Measurements from ENCODE around the gene BPIFB2. TPM values are rescaled to one million over a fixed set of nuclear protein-coding genes. Genes with fewer than 3 reads are reported as not detected.

BPIFB2 gene
- total RNA-seq, 1 donor from 2014 or later: not detected

DNA sequence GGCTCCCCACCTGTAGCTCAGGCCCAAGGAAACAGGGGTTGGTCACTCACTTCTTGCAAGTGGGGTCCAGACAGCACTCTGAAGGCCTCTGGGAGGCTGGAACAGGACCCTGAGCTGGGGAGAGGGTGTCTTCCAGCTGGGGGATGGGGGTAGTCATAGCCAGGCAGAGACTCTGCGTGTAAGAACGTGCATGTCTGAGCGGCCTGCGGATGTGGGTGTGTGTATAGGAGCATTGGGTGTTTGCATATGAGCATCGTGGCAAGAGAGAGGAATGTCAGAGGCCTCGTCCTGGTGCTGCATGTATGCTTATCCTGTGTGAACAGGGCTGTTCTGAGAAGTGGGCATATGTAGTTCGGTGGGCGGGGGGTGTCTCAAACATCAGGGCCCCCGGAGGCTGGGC, 58.3 kb downstream of the BPIFB2 start:
- H3K36me3 ChIP-seq: no peaks in the 10 kb centered on the region
- H3K9me3 ChIP-seq: no peaks in the 10 kb centered on the region
- TF ChIP-seq, protein P1, sequence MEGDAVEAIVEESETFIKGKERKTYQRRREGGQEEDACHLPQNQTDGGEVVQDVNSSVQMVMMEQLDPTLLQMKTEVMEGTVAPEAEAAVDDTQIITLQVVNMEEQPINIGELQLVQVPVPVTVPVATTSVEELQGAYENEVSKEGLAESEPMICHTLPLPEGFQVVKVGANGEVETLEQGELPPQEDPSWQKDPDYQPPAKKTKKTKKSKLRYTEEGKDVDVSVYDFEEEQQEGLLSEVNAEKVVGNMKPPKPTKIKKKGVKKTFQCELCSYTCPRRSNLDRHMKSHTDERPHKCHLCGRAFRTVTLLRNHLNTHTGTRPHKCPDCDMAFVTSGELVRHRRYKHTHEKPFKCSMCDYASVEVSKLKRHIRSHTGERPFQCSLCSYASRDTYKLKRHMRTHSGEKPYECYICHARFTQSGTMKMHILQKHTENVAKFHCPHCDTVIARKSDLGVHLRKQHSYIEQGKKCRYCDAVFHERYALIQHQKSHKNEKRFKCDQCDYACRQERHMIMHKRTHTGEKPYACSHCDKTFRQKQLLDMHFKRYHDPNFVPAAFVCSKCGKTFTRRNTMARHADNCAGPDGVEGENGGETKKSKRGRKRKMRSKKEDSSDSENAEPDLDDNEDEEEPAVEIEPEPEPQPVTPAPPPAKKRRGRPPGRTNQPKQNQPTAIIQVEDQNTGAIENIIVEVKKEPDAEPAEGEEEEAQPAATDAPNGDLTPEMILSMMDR (IDR thresholded peaks at IDR 0.05): no peak
- no peak overlapping the region for H3K27ac ChIP-seq
- no peak overlapping the region for H3K4me3 ChIP-seq
- intact Hi-C loops (cut with DNase I): no loop called here
- H3K4me1 ChIP-seq: no peaks in the 10 kb centered on the region
- H3K27me3 ChIP-seq: no peaks in the 10 kb centered on the region
- ATAC-seq: no peak
- no peak for DNase-seq

DNA sequence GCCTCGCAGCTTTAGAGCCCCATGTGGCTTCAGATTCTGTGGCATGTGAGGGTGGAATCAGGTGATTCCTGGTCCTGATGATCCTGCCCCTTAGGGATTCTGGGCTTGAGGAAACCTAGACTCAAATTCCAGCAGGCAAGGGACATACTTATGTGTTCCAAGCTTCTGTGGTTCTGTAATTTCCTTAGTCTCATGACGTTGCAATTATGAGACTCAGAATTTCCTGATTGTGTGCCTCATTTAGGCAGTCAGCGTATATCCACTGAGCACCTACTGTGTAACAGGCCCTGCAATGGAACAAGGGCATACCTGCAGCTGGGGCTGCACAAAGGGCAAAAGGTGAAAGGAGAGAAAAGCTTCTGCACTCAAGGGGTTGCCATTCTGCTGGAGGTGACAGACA, 60.3 kb downstream of the BPIFB2 start:
- TF ChIP-seq, protein P1 (IDR thresholded peaks at IDR 0.05): no peak
- no peaks in the 10 kb centered on the region for H3K9me3 ChIP-seq
- H3K27ac ChIP-seq: no peak overlapping the region
- H3K27me3 ChIP-seq: no peaks in the 10 kb centered on the region
- intact Hi-C loops (cut with DNase I): no loop called here
- H3K4me3 ChIP-seq: no peak overlapping the region
- ATAC-seq (no peak), DNase-seq (no peak)
- H3K4me1 ChIP-seq: no peaks in the 10 kb centered on the region
- no peaks in the 10 kb centered on the region for H3K36me3 ChIP-seq

DNA sequence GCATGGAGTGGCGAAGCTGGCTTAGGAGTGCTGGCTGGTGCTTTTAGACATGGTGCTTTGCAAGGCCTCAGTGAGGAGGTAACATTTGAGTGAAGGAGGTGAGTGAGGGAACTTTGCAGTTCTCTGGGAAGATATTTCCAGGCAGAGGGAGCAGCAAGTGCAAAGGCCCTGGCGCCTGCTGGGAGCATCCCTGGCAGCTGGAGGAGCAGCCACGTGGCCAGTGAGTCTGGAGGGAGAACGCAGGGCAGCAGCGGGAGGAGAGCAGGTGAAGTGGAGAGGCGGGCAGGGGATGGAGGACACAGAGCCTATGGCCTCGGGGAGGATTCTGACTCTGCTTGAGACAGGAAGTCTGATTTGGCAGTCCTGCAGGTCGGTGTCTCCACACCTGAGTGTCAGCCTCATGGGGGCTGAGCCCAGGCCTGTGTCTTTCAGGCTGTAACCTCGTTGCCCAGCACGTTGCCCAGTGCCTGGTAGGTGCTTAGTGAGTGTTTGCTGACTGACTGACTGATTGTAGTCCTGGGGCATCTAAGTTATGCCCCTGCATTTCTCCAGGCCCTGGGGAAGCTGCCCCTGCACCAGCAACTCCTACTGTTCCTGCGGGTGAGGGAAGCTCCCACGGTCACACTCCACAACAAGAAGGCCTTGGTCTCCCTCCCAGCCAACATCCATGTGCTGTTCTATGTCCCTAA, 60.9 kb downstream of the BPIFB2 start:
- no peaks in the 10 kb centered on the region for H3K27me3 ChIP-seq
- H3K27ac ChIP-seq: no peak overlapping the region
- no peak overlapping the region for H3K4me3 ChIP-seq
- intact Hi-C loops (cut with DNase I): no loop called here
- ATAC-seq (no peak), DNase-seq (no peak)
- H3K36me3 ChIP-seq: no peaks in the 10 kb centered on the region
- no peaks in the 10 kb centered on the region for H3K9me3 ChIP-seq
- no peaks in the 10 kb centered on the region for H3K4me1 ChIP-seq
- TF ChIP-seq, protein P1 (IDR thresholded peaks at IDR 0.05): no peak

DNA sequence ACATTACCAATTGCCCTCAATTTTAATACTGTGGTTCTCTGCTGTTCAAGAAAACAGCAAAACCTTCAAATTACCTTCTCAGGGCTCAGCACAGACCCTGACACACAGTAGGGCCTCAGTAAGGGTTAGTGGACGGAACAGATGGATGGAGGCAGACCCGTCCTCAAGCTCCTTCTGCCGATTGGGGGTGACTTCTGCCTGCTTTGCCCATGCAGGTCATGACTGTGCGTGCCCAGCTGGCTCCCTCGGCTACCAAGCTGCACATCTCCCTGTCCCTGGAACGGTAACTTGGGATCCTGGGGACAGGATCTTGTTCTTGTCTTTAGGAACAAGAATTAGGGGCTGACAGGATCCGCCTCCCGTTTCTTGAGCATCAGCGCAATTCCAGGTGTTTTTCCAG, 62.2 kb downstream of the BPIFB2 start:
- H3K36me3 ChIP-seq: no peaks in the 10 kb centered on the region
- H3K27me3 ChIP-seq: no peaks in the 10 kb centered on the region
- H3K9me3 ChIP-seq: no peaks in the 10 kb centered on the region
- no peak for DNase-seq
- intact Hi-C loops (cut with DNase I): no loop called here
- H3K27ac ChIP-seq: no peak overlapping the region
- TF ChIP-seq, protein P1 (IDR thresholded peaks at IDR 0.05): no peak
- H3K4me1 ChIP-seq: no peaks in the 10 kb centered on the region
- ATAC-seq: no peak
- H3K4me3 ChIP-seq: no peak overlapping the region

DNA sequence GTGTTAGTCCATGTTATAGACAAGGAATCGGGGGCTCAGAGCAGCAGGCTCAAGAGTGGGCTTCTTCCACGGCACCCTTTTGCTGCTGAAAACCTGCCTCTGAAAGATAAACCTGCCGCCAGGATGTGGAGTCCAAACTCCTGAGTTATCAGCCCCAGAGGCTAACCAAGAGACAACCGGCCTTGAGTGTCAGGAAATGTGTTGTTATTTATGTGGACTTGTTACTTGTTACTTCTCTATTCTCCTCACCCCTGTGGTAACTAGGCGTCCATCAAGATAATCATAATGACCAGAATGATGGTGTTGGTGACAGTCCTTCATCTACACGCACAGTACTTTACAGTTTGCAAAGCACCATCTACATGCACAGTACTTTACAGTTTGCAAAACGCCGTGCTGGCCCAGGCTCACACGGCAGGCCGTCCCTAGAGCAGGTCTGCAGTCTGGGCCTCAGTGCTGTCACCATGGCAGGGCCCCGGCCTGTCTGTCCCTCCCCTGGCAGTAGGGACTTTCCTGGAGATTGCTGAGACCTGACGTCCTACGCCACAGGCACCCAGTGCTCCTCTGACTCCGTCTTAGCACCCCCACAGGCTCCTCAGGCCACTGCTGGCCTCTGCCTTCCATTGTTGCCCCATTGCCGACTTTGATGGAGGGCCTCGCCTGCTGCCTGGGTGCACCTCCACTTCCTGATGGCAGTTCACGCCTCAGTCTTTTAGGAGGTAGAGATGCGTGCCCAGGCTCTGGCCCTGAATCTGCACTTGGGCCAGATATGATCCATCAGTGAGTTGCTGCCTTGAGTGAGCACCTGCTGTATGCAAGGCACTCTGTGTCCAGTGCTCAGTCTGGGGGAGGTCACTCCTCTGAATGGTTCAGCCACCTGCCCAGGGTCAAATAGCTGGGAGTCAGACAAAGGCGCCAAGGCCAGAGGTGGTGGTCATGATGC, 62.9 kb downstream of the BPIFB2 start:
- no peak for ATAC-seq

More for the DNA sequence above, 62.9 kb downstream of the BPIFB2 start:
- Histone ChIP-seq H3K4me1 (no peaks in the 10 kb centered on the region), H3K27me3 (no peaks in the 10 kb centered on the region), H3K9me3 (no peaks in the 10 kb centered on the region), H3K36me3 (no peaks in the 10 kb centered on the region), H3K4me3 (no peak overlapping the region), H3K27ac (no peak overlapping the region)
- intact Hi-C loops (cut with DNase I): no loop called here
- TF ChIP-seq, protein P1 (IDR thresholded peaks at IDR 0.05): no peak
- DNase-seq: peak; percentile 44
